IPS DF 6.9 (cell line): Measurements from ENCODE around the gene REPS1.
"Not testable (repeated sequence)": the region's sequence is repeated elsewhere in the genome, so short reads cannot be mapped to it uniquely, and the experiment has no call there.

ENCODE experiments used
- DNase-seq: peaks from one replicate; pipeline ENCODE4 v3.0.0-alpha.2; 2013; ENCODE audit warnings: low read depth, low spot score
- H3K27ac ChIP-seq: one replicate; pipeline ENCODE4 v1.5.1; 2013; ENCODE audit warnings: low read length, control low read depth
- H3K27me3 ChIP-seq: 2 replicates; pipeline ENCODE4 v1.6.1; 2013; ENCODE audit warnings: mild to moderate bottlenecking, low read length; ENCODE audit not compliant: control insufficient read depth, insufficient read depth
- H3K36me3 ChIP-seq: 2 replicates; pipeline ENCODE4 v1.6.1; 2013; ENCODE audit warnings: low read length; ENCODE audit not compliant: control insufficient read depth, insufficient read depth
- H3K4me1 ChIP-seq: 2 replicates; pipeline ENCODE4 v1.6.1; 2013; ENCODE audit warnings: low read length; ENCODE audit not compliant: control insufficient read depth, insufficient read depth
- H3K4me3 ChIP-seq: 2 replicates; pipeline ENCODE4 v1.5.1; 2013; ENCODE audit warnings: mild to moderate bottlenecking, low read length
- H3K9me3 ChIP-seq: 2 replicates; pipeline ENCODE4 v1.6.1; 2013; ENCODE audit warnings: low read length, inconsistent platforms; ENCODE audit not compliant: control insufficient read depth, insufficient read depth
- WGBS: extraction: QIAGEN DNeasy Blood & Tissue Kit; methylation state at CpG from one replicate; pipeline ENCODE4 v1.1.7; 2013; ENCODE audit warnings: mixed read lengths, missing lambda C conversion rate; ENCODE audit not compliant: insufficient read length, insufficient coverage; 5-methylcytosine and 5-hydroxymethylcytosine counted together

The REPS1 gene

GRCh38 chr6:139006477-139006876 is 18.4 kb upstream of the REPS1 start:
- Histone ChIP-seq H3K27me3 (no peaks in the 10 kb centered on the region), H3K27ac (no peak overlapping the region), H3K36me3 (no peaks in the 10 kb centered on the region), H3K4me3 (no peak overlapping the region), H3K4me1 (no peaks in the 10 kb centered on the region), H3K9me3 (no peaks in the 10 kb centered on the region)
- no CpG with 5 or more reads among the region's 3 CpGs for WGBS
- DNase-seq, result no peak

- H3K4me1 ChIP-seq, result no peaks in the 10 kb centered on the region
These were observed 15.7 kb upstream of the REPS1 start for GRCh38 chr6:139003751-139004150.

GRCh38 chr6:138999949-139000725 is 12.1 kb upstream of the REPS1 start:
- H3K4me3 ChIP-seq, result no peak overlapping the region
- no peaks in the 10 kb centered on the region for H3K4me1 ChIP-seq
- DNase-seq, result no peak
- H3K27me3 ChIP-seq, result no peaks in the 10 kb centered on the region
- WGBS, result no CpG with 5 or more reads among the region's 4 CpGs
- no peaks in the 10 kb centered on the region for H3K9me3 ChIP-seq
- H3K27ac ChIP-seq, result no peak overlapping the region
- no peaks in the 10 kb centered on the region for H3K36me3 ChIP-seq

More at GRCh38 chr6:139003751-139004150, 15.7 kb upstream of the REPS1 start:
- Histone ChIP-seq H3K27ac (no peak overlapping the region), H3K27me3 (no peaks in the 10 kb centered on the region), H3K36me3 (no peaks in the 10 kb centered on the region), H3K9me3 (no peaks in the 10 kb centered on the region), H3K4me3 (no peak overlapping the region)
- DNase-seq, result no peak

- Histone ChIP-seq H3K4me3 (no peak overlapping the region), H3K36me3 (no peaks in the 10 kb centered on the region), H3K27me3 (no peaks in the 10 kb centered on the region), H3K9me3 (no peaks in the 10 kb centered on the region), H3K4me1 (0 out of 2 replicates have a peak, but pooled peaks cover 1% of the 10 kb centered on the region), H3K27ac (no peak overlapping the region)
- no peak for DNase-seq
- WGBS, result no CpG with 5 or more reads among the region's 5 CpGs
These were observed 9.1 kb upstream of the REPS1 start for GRCh38 chr6:138997136-138997535.

GRCh38 chr6:138996524-138996923 is 8.5 kb upstream of the REPS1 start:
- H3K36me3 ChIP-seq, result no peaks in the 10 kb centered on the region
- H3K9me3 ChIP-seq, result no peaks in the 10 kb centered on the region
- H3K27ac ChIP-seq, result no peak overlapping the region
- DNase-seq, result no peak
- no CpG with 5 or more reads among the region's 3 CpGs for WGBS
- H3K4me3 ChIP-seq, result no peak overlapping the region
- H3K4me1 ChIP-seq, result 0 out of 2 replicates have a peak, but pooled peaks cover 1% of the 10 kb centered on the region
- H3K27me3 ChIP-seq, result no peaks in the 10 kb centered on the region

- H3K4me1 ChIP-seq, H3K9me3 ChIP-seq, H3K27ac ChIP-seq, H3K36me3 ChIP-seq, DNase-seq, H3K4me3 ChIP-seq, H3K27me3 ChIP-seq: not testable (repeated sequence)
- WGBS, result no CpG with 5 or more reads among the region's 1 CpG
These were observed 5.4 kb upstream of the REPS1 start for GRCh38 chr6:138993410-138993809.

- DNase-seq, H3K4me3 ChIP-seq, H3K27ac ChIP-seq, H3K36me3 ChIP-seq, H3K27me3 ChIP-seq, H3K4me1 ChIP-seq, H3K9me3 ChIP-seq: not testable (repeated sequence)
- no CpG with 5 or more reads among the region's 5 CpGs for WGBS
These were observed 4.9 kb upstream of the REPS1 start for GRCh38 chr6:138992965-138993364.

GRCh38 chr6:138991206-138991605 is 3.2 kb upstream of the REPS1 start:
- Histone ChIP-seq H3K36me3 (no peaks in the 10 kb centered on the region), H3K27ac (no peak overlapping the region), H3K27me3 (no peaks in the 10 kb centered on the region), H3K4me3 (no peak overlapping the region), H3K9me3 (no peaks in the 10 kb centered on the region), H3K4me1 (0 out of 2 replicates have a peak, but pooled peaks cover 1% of the 10 kb centered on the region)
- no peak for DNase-seq
- no CpG with 5 or more reads among the region's 5 CpGs for WGBS

GRCh38 chr6:138989098-138989983 is 1.3 kb upstream of the REPS1 start:
- no peaks in the 10 kb centered on the region for H3K9me3 ChIP-seq
- WGBS, result no CpG with 5 or more reads among the region's 5 CpGs
- no peak overlapping the region for H3K4me3 ChIP-seq
- no peaks in the 10 kb centered on the region for H3K36me3 ChIP-seq
- no peaks in the 10 kb centered on the region for H3K27me3 ChIP-seq
- H3K4me1 ChIP-seq, result 0 out of 2 replicates have a peak, but pooled peaks cover 1% of the 10 kb centered on the region
- DNase-seq, result no peak
- H3K27ac ChIP-seq, result no peak overlapping the region

- Histone ChIP-seq H3K4me1 (0 out of 2 replicates have a peak, but pooled peaks cover 1% of the 10 kb centered on the region), H3K9me3 (no peaks in the 10 kb centered on the region), H3K4me3 (no peak overlapping the region; the same call in 1 of the 2 replicates), H3K27ac (no peak overlapping the region), H3K27me3 (no peaks in the 10 kb centered on the region), H3K36me3 (no peaks in the 10 kb centered on the region)
- no CpG with 5 or more reads among the region's 11 CpGs for WGBS
- DNase-seq, result no peak
These were observed 399 bp upstream of the REPS1 start for GRCh38 chr6:138988469-138988834.
